Body of pancreas (tissue), 4 donors: ENCODE results near the gene ASAH2. TPM values are rescaled to one million over a fixed set of nuclear protein-coding genes. Genes with fewer than 3 reads are reported as not detected.

ENCODE experiments used
- ATAC-seq: fragments of 150-250 bp; one replicate; pipeline ENCODE4 v1.9.1; 2016
- DNase-seq, 4 donors: peaks; one replicate each; pipeline ENCODE4 v3.0.0-alpha.2; 2019
- H3K27ac ChIP-seq, 4 donors: fragments of 200-600 bp; sonication (generic); 1 replicate in 3 of 4; 2 replicates in 1 of 4; pipeline versions ENCODE4 v1.5.1 to v1.6.1; 2016 to 2019; ENCODE audit warnings: mild to moderate bottlenecking in 1 of 4, mixed read lengths in 1 of 4, moderate library complexity in 1 of 4
- H3K27me3 ChIP-seq, 2 donors: fragments of 200-600 bp; sonication (generic); one replicate each; pipeline ENCODE4 v1.6.0; 2016; ENCODE audit warnings: mild to moderate bottlenecking in 1 of 2
- H3K36me3 ChIP-seq, 2 donors: fragments of 200-600 bp; sonication (generic); replicated peaks in 1 of 2; 2 replicates each; pipeline ENCODE4 v1.5.1; 2016; ENCODE audit warnings: low read depth in 2 of 2; ENCODE audit not compliant: insufficient read depth in 1 of 2
- H3K4me1 ChIP-seq: fragments of 200-600 bp; sonication (generic); one replicate; pipeline ENCODE4 v1.6.0; 2016
- H3K4me3 ChIP-seq, 2 donors: fragments of 200-600 bp; sonication (generic); 1 replicate in 1 of 2; 2 replicates in 1 of 2; pipeline ENCODE4 v1.5.1; 2016 to 2019
- H3K9me3 ChIP-seq, 3 donors: fragments of 200-600 bp; sonication (generic); 1 replicate in 2 of 3; 2 replicates in 1 of 3; pipeline ENCODE4 v1.5.1; 2016
- POLR2A ChIP-seq, 3 donors: fragments of 450-650 bp; IDR thresholded peaks; one replicate each; pipeline ENCODE4 v1.6.1; 2016; ENCODE audit warnings: antibody characterized with exemption in 3 of 3, mild to moderate bottlenecking in 2 of 3
- WGBS, 2 donors: methylation state at CpG; one replicate each; pipeline ENCODE4 v1.1.5; 2017; 5-methylcytosine and 5-hydroxymethylcytosine counted together
- intact Hi-C: fragments of 100-400 bp; cut with DNase I; formaldehyde crosslinking; loops from one replicate; pipeline ENCODE4 v1.15.1; 2023
- total RNA-seq, 2 donors: library from RNA; depleted of rRNA; stranded (reverse); fragments of >200 nt; gene quantifications; one replicate each; pipeline ENCODE4 v1.1.0, GENCODE V29; 2016
- TF ChIP-seq, protein P1 (sequence below), 7 experiments: fragments of 450-650 bp in 4 of 7; fragments of 200-600 bp in 3 of 7; sonication (generic) in 3 of 7; IDR thresholded peaks; one replicate each; pipeline ENCODE4 v1.5.1; 2016 to 2019; ENCODE audit warnings: antibody characterized with exemption in 7 of 7

ASAH2 gene
- total RNA-seq, 2 donors from 2014 or later = 0.33 to 1.0 TPM

DNA sequence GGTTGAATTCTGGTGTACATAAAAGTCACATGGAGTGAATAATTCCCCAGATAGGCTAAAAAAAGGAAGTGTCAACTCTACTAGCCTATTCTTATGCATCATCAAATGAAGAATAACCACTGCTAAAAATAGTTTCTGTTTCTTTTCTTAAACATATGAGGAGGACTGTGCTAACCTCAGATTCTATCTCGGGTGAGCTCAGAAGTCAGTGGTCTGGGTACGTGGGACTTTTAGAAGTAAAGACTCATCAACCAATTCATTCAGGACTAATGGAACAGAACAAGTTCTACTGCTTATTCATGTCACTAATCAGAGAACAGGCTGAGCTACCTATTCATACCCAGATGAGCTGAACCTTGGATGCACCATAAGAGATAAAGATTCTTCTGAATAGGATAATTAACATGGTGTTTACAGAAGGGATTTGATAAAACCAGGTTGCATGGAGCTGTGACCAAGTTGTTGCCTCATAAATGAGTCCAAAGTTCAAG, 9.5 kb upstream of the ASAH2 start:
- no peak overlapping the region for H3K27ac ChIP-seq
- DNase-seq (no peak), ATAC-seq (no peak)
- TF ChIP-seq, protein P1, sequence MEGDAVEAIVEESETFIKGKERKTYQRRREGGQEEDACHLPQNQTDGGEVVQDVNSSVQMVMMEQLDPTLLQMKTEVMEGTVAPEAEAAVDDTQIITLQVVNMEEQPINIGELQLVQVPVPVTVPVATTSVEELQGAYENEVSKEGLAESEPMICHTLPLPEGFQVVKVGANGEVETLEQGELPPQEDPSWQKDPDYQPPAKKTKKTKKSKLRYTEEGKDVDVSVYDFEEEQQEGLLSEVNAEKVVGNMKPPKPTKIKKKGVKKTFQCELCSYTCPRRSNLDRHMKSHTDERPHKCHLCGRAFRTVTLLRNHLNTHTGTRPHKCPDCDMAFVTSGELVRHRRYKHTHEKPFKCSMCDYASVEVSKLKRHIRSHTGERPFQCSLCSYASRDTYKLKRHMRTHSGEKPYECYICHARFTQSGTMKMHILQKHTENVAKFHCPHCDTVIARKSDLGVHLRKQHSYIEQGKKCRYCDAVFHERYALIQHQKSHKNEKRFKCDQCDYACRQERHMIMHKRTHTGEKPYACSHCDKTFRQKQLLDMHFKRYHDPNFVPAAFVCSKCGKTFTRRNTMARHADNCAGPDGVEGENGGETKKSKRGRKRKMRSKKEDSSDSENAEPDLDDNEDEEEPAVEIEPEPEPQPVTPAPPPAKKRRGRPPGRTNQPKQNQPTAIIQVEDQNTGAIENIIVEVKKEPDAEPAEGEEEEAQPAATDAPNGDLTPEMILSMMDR (IDR thresholded peaks at IDR 0.05) = no peak
- no peak for TF ChIP-seq POLR2A (IDR thresholded peaks at IDR 0.05)
- no peaks in the 10 kb centered on the region for H3K9me3 ChIP-seq
- H3K36me3 ChIP-seq = no peaks in the 10 kb centered on the region
- intact Hi-C loops = no loop called here
- H3K4me3 ChIP-seq = no peak overlapping the region
- no peaks in the 10 kb centered on the region for H3K27me3 ChIP-seq
- H3K4me1 ChIP-seq = no peaks in the 10 kb centered on the region
- 19 to 59% methylated on average over 2 of the region's 2 CpGs for WGBS, 2 donors

DNA sequence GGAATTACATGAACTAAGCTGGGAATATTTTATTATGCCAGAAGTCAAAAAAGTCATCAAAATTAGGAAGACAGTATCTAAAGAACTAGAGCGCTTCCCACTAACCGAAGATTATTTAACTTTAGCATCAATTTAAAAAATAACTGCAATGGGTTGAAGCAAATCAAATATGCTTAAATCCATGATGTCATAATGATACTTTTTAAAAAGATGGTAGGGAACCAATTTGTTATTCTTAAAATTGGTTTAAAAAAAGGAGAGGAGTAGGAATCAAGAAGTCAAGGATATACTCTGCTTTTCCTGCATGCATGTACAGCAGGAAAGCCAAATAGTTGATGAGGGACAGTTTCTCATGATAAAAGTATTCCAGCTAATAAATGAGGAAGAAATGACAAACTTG, 3.2 kb upstream of the ASAH2 start:
- intact Hi-C loops = no loop called here
- no peak overlapping the region for H3K27ac ChIP-seq
- no peak for TF ChIP-seq POLR2A (IDR thresholded peaks at IDR 0.05)
- TF ChIP-seq, protein P1 (IDR thresholded peaks at IDR 0.05) = no peak
- H3K36me3 ChIP-seq = no peaks in the 10 kb centered on the region
- 48 to 50% methylated on average over 2 of the region's 2 CpGs for WGBS, 2 donors
- no peaks in the 10 kb centered on the region for H3K27me3 ChIP-seq
- H3K4me1 ChIP-seq = peaks cover 7% of the 10 kb centered on the region
- ATAC-seq (no peak), DNase-seq (no peak)
- H3K4me3 ChIP-seq = no peak overlapping the region
- H3K9me3 ChIP-seq = no peaks in the 10 kb centered on the region

DNA sequence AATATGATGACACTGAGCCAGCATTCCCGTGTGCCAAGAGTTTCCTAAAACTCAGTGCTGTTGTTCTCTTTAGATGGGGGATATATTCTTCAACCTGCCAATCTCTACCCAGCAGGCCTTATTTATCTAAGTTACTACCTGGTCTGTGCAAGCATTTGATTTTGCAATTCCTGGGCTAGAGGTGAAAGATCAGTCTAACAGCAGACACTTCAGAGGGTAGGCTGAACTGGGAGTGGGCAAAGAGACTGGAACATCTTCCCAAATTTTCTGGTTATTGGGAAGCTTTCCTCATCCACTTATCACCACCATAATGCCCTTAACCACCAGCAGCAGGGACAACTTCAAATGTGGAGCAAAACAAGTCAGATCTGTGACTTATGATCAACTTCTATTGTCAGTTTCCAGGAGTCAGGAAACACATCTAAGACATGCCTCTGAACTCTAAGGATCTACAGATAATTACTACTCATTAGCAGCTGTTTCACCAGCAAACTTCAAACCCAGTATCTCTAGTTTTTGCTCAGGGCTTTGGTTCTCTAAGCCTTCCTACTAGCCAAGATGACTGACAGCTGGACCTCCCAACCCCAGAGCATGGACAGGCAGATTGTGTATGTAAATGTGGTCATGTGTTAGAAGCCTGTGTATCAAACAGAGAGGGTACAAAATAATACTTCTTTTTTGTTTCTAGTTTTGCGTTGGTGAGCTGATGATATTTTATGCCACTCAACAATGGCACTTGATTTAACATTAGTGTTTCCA, 1.0 kb downstream of the ASAH2 start:
- Histone ChIP-seq H3K27ac (no peak overlapping the region), H3K4me1 (peaks cover 21% of the 10 kb centered on the region), H3K27me3 (no peaks in the 10 kb centered on the region), H3K36me3 (no peaks in the 10 kb centered on the region), H3K9me3 (no peaks in the 10 kb centered on the region), H3K4me3 (no peak overlapping the region)
- intact Hi-C loops = no loop called here
- WGBS, 2 donors = 65 to 74% methylated on average over 2 of the region's 2 CpGs
- DNase-seq = no peak
- TF ChIP-seq, protein P1 (IDR thresholded peaks at IDR 0.05) = no peak
- TF ChIP-seq POLR2A (IDR thresholded peaks at IDR 0.05) = no peak
- no peak for ATAC-seq

DNA sequence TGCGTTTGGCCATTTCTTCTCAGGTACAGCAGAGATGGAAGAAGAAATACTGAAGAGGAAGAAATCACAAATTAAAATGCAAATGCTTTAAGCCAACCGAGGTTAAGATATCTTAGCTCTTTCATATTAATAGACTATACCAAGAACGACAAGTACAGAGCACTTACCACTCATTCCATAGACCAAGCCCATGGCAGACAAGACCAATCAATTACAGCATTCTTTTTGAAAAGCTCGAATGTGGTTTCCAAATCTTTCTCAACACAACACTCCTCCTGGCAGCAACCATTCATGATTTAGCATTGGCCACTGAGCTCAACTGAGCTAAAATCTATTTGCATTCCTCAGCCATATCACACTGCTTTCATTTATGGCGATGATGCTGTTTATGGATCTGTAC, 2.7 kb downstream of the ASAH2 start:
- no peak overlapping the region for H3K27ac ChIP-seq
- TF ChIP-seq, protein P1 (IDR thresholded peaks at IDR 0.05) = no peak
- no peak for TF ChIP-seq POLR2A (IDR thresholded peaks at IDR 0.05)
- H3K4me1 ChIP-seq = peaks cover 21% of the 10 kb centered on the region
- DNase-seq (no peak), ATAC-seq (no peak)
- no peaks in the 10 kb centered on the region for H3K9me3 ChIP-seq
- no peak overlapping the region for H3K4me3 ChIP-seq
- no peaks in the 10 kb centered on the region for H3K36me3 ChIP-seq
- intact Hi-C loops = no loop called here
- 41 to 52% methylated on average over 5 of the region's 5 CpGs for whole genome bisulfite sequencing, 2 donors
- H3K27me3 ChIP-seq = no peaks in the 10 kb centered on the region

DNA sequence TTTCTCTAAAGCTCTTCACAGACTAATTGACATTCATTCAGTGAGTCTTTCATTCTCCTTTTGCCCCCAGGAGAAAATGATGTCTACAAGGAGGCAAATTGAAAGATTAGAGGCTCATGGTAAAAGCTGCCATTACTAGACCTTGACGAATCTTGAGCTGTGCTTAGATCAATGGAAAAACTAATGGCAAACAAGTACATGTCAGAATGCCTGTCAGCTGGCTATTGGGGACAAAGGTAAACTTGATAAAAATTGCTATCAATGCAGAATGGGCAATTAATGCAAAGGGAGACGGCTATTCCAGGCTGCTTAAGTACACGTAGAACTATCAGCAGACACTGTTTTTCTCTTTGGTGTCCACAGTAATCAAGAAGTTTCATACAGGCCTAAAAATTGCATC, 3.3 kb downstream of the ASAH2 start:
- ATAC-seq = no peak
- Histone ChIP-seq H3K36me3 (no peaks in the 10 kb centered on the region), H3K27me3 (no peaks in the 10 kb centered on the region), H3K27ac (no peak overlapping the region), H3K4me3 (no peak overlapping the region), H3K9me3 (no peaks in the 10 kb centered on the region), H3K4me1 (peaks cover 21% of the 10 kb centered on the region)
- TF ChIP-seq POLR2A (IDR thresholded peaks at IDR 0.05) = no peak
- TF ChIP-seq, protein P1 (IDR thresholded peaks at IDR 0.05) = no peak
- 16 to 22% methylated on average over 3 of the region's 3 CpGs for WGBS, 2 donors
- DNase-seq = no peak
- intact Hi-C loops = no loop called here
